Activated CD4-positive, alpha-beta T cell treated with anti-CD3 and anti-CD28 coated beads for 48 hours (primary cell): ENCODE measurements around the gene HOXB6.

Experiments
- DNase-seq: peaks from one replicate; pipeline ENCODE4 v3.0.0-alpha.2; 2020

Gene HOXB6

GRCh38 chr17:48634493-48635208, 29.9 kb upstream of the HOXB6 start:
- no peak for DNase-seq

GRCh38 chr17:48633266-48633677, 28.5 kb upstream of the HOXB6 start:
- no peak for DNase-seq

GRCh38 chr17:48632579-48633265, 27.9 kb upstream of the HOXB6 start:
- no peak for DNase-seq

- DNase-seq = no peak
Observed at GRCh38 chr17:48631693-48632578, 27.1 kb upstream of the HOXB6 start.

GRCh38 chr17:48630925-48631692, 26.3 kb upstream of the HOXB6 start:
- DNase-seq = no peak

GRCh38 chr17:48630009-48630924, 25.5 kb upstream of the HOXB6 start:
- no peak for DNase-seq

- DNase-seq = no peak
Observed at GRCh38 chr17:48629411-48629759, 24.6 kb upstream of the HOXB6 start.

GRCh38 chr17:48628649-48629410, 24.0 kb upstream of the HOXB6 start:
- DNase-seq = no peak

GRCh38 chr17:48627623-48628521, 23.1 kb upstream of the HOXB6 start:
- no peak for DNase-seq

- no peak for DNase-seq
Observed at GRCh38 chr17:48627118-48627597, 22.4 kb upstream of the HOXB6 start.

- DNase-seq = peak; percentile 52
Observed at GRCh38 chr17:48626245-48627117, 21.7 kb upstream of the HOXB6 start, which contains the start of gene HOXB9. Gene HOXB9, minus strand, starts transcription at chr17:48626358. Its CDS starts 89 bp downstream, at chr17:48626269.

- DNase-seq = peak; percentile 50
Observed at GRCh38 chr17:48625495-48626244, 20.9 kb upstream of the HOXB6 start.

- no peak for DNase-seq
Observed at GRCh38 chr17:48624544-48625494, 20.0 kb upstream of the HOXB6 start.

- DNase-seq = no peak
Observed at GRCh38 chr17:48624118-48624517, 19.3 kb upstream of the HOXB6 start.

- no peak for DNase-seq
Observed at GRCh38 chr17:48623583-48623982, 18.8 kb upstream of the HOXB6 start.

- no peak for DNase-seq
Observed at GRCh38 chr17:48622857-48623256, 18.1 kb upstream of the HOXB6 start.
